ENCODE measurements around the gene NCOA4.
"Not testable (repeated sequence)": the region's sequence is repeated elsewhere in the genome, so short reads cannot be mapped to it uniquely, and the experiment has no call there.

Gene NCOA4

DNA sequence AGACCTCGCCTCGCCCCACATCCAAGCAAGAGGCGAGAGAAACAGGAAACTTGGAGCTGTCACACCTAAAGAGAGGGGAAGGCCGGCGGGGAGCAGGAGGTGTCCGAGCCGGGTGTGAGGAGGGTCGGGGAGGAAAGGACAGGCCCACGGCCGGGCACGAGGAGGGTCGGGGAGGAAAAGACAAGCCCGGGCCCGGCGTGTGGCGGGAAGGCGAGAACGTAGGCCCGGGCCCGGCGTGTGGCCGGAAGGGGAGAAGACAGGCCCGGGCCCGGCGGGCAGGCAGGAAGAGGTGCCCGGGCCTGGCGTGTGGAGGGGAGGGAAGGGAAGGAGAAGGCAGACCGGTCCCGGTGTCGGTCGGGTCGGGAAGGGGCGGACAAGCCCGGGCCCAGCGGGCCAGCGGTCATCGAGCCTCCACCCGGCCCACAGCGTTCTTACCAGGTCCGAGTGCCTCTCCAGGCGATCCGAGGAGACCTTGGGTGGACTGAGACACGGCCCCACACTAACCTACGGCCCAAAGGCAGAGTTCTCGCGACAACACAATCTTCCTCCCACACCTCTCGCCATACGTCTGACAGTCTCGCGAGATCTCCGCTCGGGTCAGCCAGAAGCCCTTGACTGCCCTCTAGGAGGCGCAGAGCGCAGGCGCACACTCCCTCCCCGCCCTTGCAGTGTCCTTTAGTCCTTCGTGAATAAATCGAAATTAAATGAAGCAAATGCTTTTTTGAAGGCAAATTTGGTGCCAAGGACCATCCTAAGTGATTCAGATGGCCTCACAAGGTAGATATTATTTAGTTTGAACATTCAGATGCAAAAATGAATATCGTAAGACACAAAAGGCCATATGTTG is at the start of gene NCOA4:
Gene NCOA4 (minus strand): TSS at position 533 of the 847 bp plus-strand sequence. CDS start 13,943 bp downstream, outside the sequence.
- DNase-seq (ENCODE audit: low read depth in 2 of 2) = peak; percentile 94 to 95

DNA sequence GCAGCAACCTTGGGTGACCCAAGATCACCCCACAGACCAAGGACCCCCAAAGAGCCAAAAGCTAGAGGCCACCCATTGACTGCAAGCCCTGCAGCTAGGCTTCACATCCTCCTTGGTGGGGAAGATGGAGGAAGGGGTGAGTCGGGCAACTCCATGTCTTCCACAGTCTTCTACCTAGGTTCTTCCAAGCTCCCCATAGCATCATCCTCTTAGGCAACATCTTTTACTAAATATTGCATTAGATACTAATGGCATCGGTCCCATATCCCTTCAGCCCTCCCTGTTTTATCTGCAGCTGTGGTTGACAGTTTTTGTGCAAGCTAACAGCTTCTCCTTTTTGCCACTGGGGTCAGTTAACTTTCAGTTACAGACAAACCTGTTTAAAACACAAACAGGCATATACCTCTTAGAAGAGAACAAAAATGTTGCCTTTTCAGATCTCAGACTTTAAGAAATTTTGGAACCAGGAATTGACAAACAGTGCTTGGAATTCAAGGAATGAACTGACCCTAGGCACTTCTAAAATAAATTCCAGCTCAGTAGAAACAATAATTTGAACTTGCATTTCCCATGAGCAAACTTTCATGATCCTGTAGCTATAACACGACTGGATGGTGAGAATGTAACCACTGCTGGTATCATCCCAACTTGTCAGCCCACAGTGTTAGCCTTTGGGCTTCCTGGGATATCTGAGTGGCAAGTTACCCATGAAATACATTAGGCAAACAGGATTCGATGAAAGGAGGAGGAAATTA is 49.6 kb upstream of the NCOA4 start:
- DNase-seq (ENCODE audit: low read depth in 2 of 2) = no peak

DNA sequence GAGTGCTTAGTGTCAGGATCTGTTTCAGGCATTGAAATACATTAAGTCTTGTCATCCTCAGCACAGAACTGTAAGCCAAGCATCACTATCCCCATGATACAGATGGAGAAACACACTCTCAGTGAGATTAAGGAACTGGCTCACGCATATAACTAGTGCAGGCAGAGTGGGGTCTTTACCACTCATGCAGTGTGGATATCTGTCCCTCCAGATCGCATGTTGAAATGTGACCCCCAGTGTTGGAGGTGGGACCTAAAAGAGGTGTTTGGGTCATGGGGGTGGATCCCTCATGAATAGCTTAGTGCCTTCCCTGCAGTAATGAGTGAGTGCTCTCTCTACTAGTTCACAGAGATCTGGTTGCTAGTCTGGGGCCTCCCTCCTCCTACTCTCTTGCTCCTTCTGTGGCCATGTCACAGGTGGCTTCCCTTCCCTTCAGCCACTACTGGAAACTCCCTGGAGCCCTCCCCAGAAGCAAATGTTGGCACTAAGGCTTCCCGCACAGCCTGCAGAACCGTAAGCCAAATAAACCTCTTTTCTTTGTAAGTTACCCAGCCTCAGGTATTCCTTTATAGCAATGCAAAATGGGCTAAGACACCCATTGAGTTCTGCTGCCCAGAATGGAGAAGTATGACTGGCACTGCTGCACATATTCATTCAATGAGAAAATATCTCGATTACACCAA is 47.4 kb upstream of the NCOA4 start:
- DNase-seq (ENCODE audit: low read depth in 2 of 2) = no peak

DNA sequence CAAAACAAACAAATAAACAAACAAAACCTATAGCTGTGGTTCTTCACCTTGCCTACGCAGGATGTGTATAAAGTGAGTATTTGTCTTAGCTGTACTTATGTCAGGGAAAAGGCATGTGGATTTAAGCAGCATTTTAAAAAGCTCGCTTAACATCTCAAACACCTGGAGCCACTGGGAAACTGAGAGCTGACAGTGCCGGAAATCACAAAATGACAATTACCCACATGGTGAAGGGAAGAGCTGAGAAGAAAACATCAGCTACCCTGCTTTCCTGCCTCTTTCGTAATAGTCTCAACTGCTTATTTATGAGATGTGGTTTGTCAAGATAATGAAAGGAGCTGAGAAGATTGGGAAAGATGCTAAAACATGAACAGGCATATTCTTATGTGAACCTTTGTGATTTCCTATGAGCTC is 46.7 kb upstream of the NCOA4 start:
- no peak for DNase-seq (ENCODE audit: low read depth in 2 of 2)

DNA sequence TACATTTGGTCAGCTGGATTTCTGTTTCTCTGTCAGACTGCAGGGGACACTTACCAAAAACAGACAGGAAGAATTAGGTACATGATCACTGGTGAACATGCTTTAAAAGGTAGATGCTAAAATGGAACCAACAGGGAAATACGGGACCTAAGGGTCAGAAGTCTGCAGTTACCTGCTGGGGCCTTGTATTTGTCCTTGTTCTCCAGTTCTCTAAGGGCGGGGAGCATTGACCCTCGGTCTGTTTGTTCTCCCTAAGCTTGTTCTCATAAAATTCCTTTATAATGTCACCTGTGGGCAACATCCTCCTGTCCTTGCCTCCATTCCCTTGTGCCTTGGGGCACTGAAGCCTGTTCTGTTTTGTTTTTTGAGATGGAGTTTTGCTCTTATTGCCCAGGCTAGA is 45.4 kb upstream of the NCOA4 start:
- no peak for DNase-seq (ENCODE audit: low read depth in 2 of 2)

GRCh38 chr10:46074196-46074946 is 43.9 kb upstream of the NCOA4 start:
- no peak for DNase-seq (ENCODE audit: low read depth in 2 of 2)

- DNase-seq (ENCODE audit: low read depth in 2 of 2) = no peak
Measured at GRCh38 chr10:46073564-46073963, 43.1 kb upstream of the NCOA4 start.

DNA sequence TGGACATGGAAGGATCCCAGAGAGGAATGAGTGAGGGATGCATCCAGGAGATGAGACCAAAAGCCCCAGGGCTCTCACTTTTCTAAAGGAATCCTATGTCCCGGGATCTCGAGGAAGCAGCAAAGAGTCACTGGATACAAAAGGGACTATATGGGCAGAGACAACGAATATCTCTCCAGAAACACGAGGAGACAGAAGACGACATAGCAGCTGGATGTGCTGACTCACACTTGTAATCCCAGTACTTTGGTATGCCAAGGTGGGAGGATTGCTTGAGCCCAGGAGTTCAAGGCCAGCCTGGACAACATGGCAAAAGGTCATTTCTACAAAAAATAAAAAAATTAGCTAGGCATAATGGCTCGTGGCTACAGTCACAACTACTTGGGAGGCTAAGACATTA is 40.3 kb upstream of the NCOA4 start:
- no peak for DNase-seq (ENCODE audit: low read depth in 2 of 2)

GRCh38 chr10:46069771-46070463 is 39.5 kb upstream of the NCOA4 start:
- DNase-seq (ENCODE audit: low read depth in 2 of 2) = no peak

DNA sequence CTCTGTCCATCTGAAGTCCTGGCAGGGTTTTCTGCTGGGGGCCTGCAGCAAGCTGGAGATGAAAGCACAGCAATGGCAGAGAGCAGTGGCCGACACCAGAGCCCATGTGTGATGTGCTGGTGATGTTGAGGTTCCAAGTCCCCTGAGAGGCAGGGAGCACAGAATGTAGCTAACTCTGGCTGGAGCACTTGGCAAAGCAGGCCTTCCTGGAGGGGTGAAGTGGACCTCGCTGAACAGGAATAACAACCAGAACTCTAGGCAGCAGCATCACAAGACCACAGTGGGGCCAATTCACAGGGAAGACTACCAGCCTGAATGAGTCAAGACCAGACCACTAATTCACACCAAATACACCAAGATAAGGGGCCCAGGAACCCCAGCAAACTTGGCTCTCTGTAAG is 38.5 kb upstream of the NCOA4 start:
- no peak for DNase-seq (ENCODE audit: low read depth in 2 of 2)

DNA sequence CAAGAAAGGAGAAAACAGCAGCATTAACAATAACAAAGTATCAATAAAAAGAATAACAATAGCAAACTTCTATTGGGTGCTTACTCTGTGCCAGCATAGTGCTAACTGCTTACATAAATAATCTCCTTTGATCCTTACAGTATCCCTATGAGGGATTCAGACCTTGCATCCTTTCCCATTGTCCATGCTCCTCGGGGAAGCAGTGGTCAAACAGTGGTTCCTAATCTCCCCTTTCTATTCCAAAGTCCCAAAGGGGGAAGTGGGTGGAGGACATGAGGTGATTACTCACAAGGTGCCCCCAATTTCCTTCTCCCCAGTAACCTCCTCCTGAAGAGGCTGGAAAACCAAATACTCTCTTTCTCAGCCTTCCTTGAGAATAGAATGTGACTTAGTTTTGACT is 37.7 kb upstream of the NCOA4 start:
- DNase-seq (ENCODE audit: low read depth in 2 of 2) = no peak

DNA sequence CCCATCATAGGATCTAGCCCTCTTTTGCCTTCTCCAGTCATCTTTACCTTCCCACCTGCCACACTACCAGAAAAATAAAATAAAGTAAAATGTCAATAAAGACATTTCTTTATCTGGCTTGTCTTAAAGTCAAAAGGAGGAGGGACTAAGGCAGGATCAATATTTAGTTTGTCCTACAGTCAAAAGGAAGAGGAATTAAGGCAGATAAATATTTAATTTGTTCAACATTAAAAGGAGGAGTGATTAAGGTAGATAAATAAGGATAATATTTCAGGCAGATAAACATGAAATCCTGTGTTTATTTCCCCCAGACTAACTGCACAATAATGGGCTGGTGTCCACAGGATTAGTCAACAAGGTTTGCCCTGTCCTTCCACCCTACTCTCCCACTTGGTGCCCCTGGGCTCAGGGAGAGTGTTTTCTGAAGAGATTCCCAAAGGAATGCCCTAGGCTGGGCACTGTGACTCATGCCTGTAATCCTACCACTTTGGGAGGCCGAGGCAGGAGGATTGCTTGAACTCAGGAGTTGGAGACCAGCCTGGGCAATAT is 33.9 kb upstream of the NCOA4 start:
- DNase-seq (ENCODE audit: low read depth in 2 of 2) = no peak

DNA sequence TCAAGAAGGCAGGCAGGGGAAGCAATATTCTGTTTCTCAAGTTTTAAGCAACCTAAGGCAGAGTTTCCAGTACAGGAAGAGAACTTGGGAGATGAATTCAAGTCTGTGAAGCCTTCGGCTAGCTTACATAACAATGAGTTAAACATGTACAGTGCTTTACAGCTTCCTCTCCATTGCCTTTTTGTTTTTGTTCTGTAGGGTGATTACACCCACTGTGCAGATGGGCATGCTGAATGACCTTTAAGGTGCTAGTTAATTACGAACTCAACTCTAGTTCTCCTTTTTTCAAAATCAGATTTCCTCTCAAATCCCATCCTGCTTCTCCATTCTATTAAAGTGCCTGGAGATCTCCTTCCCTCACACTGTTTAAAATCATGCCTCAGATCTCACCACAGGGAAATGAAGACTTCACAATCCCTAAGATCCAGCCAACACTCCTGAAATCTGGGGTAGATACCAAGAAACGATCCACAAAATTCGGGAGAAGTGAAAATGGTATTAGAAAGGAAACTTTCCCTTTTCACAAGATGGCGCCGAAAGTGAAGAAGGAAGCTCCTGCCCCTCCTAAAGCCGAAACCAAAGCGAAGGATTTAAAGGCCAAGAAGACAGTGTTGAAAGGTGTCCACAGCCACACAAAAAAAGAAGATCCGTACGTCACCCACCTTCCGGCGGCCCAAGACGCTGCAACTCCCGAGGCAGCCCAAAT is 32.5 kb upstream of the NCOA4 start:
- DNase-seq (ENCODE audit: low read depth in 2 of 2) = no peak

- DNase-seq (ENCODE audit: low read depth in 2 of 2) = no peak
Measured at GRCh38 chr10:46060706-46061105, 30.3 kb upstream of the NCOA4 start.

- not testable (repeated sequence) for DNase-seq (ENCODE audit: low read depth in 2 of 2)
Measured at GRCh38 chr10:46057927-46058326, 27.5 kb upstream of the NCOA4 start.

DNA sequence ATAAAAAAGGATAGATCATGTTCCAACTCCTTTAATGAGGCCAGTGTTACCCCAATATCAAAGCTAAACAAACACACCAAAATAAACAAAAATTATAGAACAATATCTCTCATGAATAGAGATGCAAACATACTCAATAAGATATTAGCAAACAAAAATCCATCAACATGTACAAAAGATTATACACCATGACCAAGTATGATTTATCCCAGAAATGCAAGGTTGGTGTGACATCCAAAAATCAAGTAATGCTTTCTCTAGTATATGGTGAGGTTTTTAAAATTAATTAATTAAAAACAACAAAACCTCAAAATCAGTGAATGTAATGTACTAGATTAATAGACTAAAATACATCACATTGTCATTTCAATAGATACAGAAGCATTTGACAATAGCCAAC is 26.6 kb upstream of the NCOA4 start:
- no peak for DNase-seq (ENCODE audit: low read depth in 2 of 2)

DNA sequence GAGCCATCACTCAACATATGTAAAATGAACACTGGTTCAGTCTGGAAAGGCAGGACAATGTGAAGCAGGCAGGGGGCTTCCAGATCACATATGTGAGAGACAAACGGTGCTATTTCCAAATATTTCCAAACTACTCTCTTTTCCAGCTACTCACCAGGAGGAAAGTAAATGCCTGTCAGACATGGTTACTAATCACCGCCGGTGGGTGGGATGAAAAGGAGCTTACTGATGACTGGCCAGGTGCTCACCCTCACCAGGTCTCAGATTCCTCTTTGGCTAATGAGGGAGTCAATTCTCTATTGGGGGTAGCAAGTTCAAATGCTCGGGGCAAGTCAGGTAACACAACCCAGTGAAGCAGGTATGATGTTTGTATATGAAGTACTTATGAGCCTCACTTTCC is 25.3 kb upstream of the NCOA4 start:
- DNase-seq (ENCODE audit: low read depth in 2 of 2) = no peak

- no peak for DNase-seq (ENCODE audit: low read depth in 2 of 2)
Measured at GRCh38 chr10:46053534-46054434, 23.4 kb upstream of the NCOA4 start.

DNA sequence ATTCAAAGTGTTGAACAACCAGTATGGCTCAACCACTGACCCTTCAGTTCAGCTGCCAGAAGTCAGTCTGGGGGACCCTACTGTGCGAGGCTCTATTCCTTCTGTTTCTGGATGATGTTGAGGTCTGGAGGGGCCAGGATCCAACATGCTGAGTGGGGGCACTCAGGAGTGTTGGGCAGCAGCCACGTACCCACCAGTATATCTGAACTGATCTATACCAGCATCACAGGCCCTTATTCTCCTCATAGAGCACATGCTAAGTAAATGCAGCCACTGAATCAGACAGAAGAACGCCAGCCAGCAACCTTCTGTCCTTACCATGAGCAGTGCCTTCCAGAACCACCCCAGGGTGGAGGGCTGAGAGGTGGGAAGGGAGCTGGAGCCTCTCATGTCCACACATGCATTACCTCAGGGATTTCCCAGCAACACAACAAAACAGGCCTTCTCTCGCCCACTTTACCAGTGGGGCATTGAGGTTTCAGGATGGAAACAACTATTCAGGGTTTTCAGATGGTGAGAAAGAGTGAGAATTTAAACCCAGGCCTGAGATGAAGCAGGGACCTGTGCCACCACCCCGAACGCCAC is 22.5 kb upstream of the NCOA4 start:
- no peak for DNase-seq (ENCODE audit: low read depth in 2 of 2)
